Measurements from ENCODE around the gene NRP2.

Gene NRP2

GRCh38 chr2:205771666-205772065 is 89.4 kb downstream of the NRP2 start:
- DNase-seq (ENCODE audit: low read depth), result no peak
- in situ Hi-C loops (cut with HindIII; ENCODE audit: low sequenced_read_pairs), result no loop called here
- TF ChIP-seq CTCF (IDR thresholded peaks at IDR 0.05; ENCODE audit: low read depth, low read length, missing control alignments), result no peak
- H3K4me3 ChIP-seq (ENCODE audit: low read depth, low read length), result no peak overlapping the region

- in situ Hi-C loops (cut with HindIII; ENCODE audit: low sequenced_read_pairs), result no loop called here
- H3K4me3 ChIP-seq (ENCODE audit: low read depth, low read length), result no peak overlapping the region
- TF ChIP-seq CTCF (IDR thresholded peaks at IDR 0.05; ENCODE audit: low read depth, low read length, missing control alignments), result no peak
- no peak for DNase-seq (ENCODE audit: low read depth)
These were observed 90.7 kb downstream of the NRP2 start for GRCh38 chr2:205772983-205773382.

GRCh38 chr2:205773989-205774388 is 91.7 kb downstream of the NRP2 start:
- no peak for TF ChIP-seq CTCF (IDR thresholded peaks at IDR 0.05; ENCODE audit: low read depth, low read length, missing control alignments)
- in situ Hi-C loops (cut with HindIII; ENCODE audit: low sequenced_read_pairs), result no loop called here
- H3K4me3 ChIP-seq (ENCODE audit: low read depth, low read length), result no peak overlapping the region
- DNase-seq (ENCODE audit: low read depth), result no peak

- no peak for TF ChIP-seq CTCF (IDR thresholded peaks at IDR 0.05; ENCODE audit: low read depth, low read length, missing control alignments)
- no peak overlapping the region for H3K4me3 ChIP-seq (ENCODE audit: low read depth, low read length)
- DNase-seq (ENCODE audit: low read depth), result no peak
- in situ Hi-C loops (cut with HindIII; ENCODE audit: low sequenced_read_pairs), result no loop called here
These were observed 93.0 kb downstream of the NRP2 start for GRCh38 chr2:205775097-205775877.

- in situ Hi-C loops (cut with HindIII; ENCODE audit: low sequenced_read_pairs), result no loop called here
- no peak for DNase-seq (ENCODE audit: low read depth)
- TF ChIP-seq CTCF (IDR thresholded peaks at IDR 0.05; ENCODE audit: low read depth, low read length, missing control alignments), result peak; percentile 52
- no peak overlapping the region for H3K4me3 ChIP-seq (ENCODE audit: low read depth, low read length)
These were observed 93.8 kb downstream of the NRP2 start for GRCh38 chr2:205776139-205776538.

DNA sequence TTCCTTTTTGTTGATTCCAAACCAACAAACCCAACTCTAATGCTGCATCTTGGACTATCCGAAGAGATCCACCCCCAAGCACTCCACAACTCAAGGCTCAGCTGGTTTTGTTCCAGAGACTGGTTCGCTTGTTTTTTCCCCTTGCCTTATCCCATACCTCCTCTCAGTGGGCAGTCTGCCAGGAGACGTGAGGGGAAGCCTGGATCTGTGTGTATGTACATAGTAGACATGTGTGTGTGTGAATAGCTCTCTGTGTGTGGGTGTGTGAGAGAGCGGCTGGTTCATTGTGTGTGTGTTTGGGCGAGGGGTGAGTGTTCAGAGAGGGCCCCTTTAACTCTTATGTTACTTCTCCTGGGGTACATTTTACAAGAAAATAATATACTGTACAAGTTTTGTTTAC is 94.4 kb downstream of the NRP2 start:
- no peak for TF ChIP-seq CTCF (IDR thresholded peaks at IDR 0.05; ENCODE audit: low read depth, low read length, missing control alignments)
- in situ Hi-C loops (cut with HindIII; ENCODE audit: low sequenced_read_pairs), result no loop called here
- no peak for DNase-seq (ENCODE audit: low read depth)
- H3K4me3 ChIP-seq (ENCODE audit: low read depth, low read length), result no peak overlapping the region
